ENCODE results near the gene CCDC150. TPM values are rescaled to one million over a fixed set of nuclear protein-coding genes. Genes with fewer than 3 reads are reported as not detected.

The CCDC150 gene
- total and polyA plus RNA-seq, 2 donors (not counting 1 experiment from before 2014, with no cell fraction given): 0.70 to 4.9 TPM

GRCh38 chr2:196618661-196619060, 20.9 kb upstream of the CCDC150 start:
- Mint-ChIP-seq H3K4me3 (no peak overlapping the region), H3K4me1 (no peaks in the 10 kb centered on the region), H3K9me3 (ENCODE audit: insufficient read depth) (peaks cover 3% of the 10 kb centered on the region), H3K27me3 (peaks cover 43% of the 10 kb centered on the region), H3K27ac (no peak overlapping the region)
- POLR2A ChIA-PET: no interaction called here
- H4K20me1 ChIP-seq (ENCODE audit: control insufficient read depth, insufficient read depth, low read length, poor library complexity, severe bottlenecking): no peaks in the 10 kb centered on the region
- CTCF ChIA-PET: no interaction called here
- H3K9me3 ChIP-seq (ENCODE audit: control extremely low read depth in 1 of 3, control insufficient read depth in 2 of 3, insufficient read depth in 1 of 3, low read length in 2 of 3): peaks cover 0 to 1% (median 0%) of the 10 kb centered on the region in 3 donors
- no peaks in the 10 kb centered on the region for H3K36me3 ChIP-seq (replicated peaks in 1 of 2; ENCODE audit: control extremely low read depth in 1 of 2, control insufficient read depth in 1 of 2, extremely low read depth in 1 of 2, insufficient read depth in 2 of 2, low read length in 1 of 2)
- DNase-seq (no peak), ATAC-seq (ENCODE audit: low read depth) (no peak)
- no peak overlapping the region for H3K27ac ChIP-seq (ENCODE audit: low read length in 2 of 2)
- peaks cover 0 to 10% (median 5%) of the 10 kb centered on the region in 4 experiments for H3K27me3 ChIP-seq (replicated peaks in 1 of 4; ENCODE audit: control extremely low read depth in 1 of 4, control insufficient read depth in 3 of 4, insufficient read depth in 4 of 4, low read length in 3 of 4)
- 87% methylated on average over 2 of the region's 4 CpGs for WGBS (ENCODE audit: insufficient coverage)
- H3K4me2 ChIP-seq (replicated peaks; ENCODE audit: low read depth, low read length, poor library complexity, severe bottlenecking): no peak overlapping the region
- no peak for TF ChIP-seq EZH2 (IDR thresholded peaks at IDR 0.05; ENCODE audit: borderline replicate concordance, insufficient read depth, low read depth, low read length, poor library complexity, severe bottlenecking)
- no peak for TF ChIP-seq CTCF (IDR thresholded peaks at IDR 0.05)
- H3K9ac ChIP-seq (ENCODE audit: low read length): no peak overlapping the region
- H3K4me3 ChIP-seq (ENCODE audit: control extremely low read depth in 1 of 5, extremely low read depth in 1 of 5, insufficient read depth in 1 of 5, low read depth in 2 of 5, low read length in 4 of 5): no peak overlapping the region
- H3K4me1 ChIP-seq (ENCODE audit: control insufficient read depth in 2 of 2, insufficient read depth in 2 of 2, low read length in 2 of 2): no peaks in the 10 kb centered on the region
- no peak overlapping the region for H2AFZ ChIP-seq (ENCODE audit: insufficient read depth, low read depth, low read length, poor library complexity, severe bottlenecking)
- H3K79me2 ChIP-seq (ENCODE audit: control insufficient read depth, insufficient read depth, low read length): no peaks in the 10 kb centered on the region
- intact Hi-C loops (cut with micrococcal nuclease): no loop called here

DNA sequence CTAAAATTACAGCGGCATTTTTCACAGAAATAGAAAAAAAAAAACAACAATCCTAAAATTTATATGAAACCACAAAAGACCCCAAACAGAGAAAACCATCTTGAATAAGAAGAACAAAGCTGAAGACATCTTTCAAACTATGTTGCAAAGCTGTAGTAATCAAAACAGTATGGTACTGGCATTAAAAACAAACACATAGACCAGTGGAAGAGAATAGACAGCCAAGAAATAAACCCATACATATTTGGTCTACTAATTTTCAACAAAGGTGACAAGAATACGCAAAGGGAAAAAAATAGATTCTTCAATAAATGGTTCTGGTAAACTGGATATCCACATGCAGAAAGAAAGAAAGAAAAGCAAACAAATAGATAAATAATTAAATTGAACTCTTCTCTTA, 9.0 kb upstream of the CCDC150 start:
- no peaks in the 10 kb centered on the region for H3K4me1 ChIP-seq (ENCODE audit: control insufficient read depth in 2 of 2, insufficient read depth in 2 of 2, low read length in 2 of 2)
- no peaks in the 10 kb centered on the region for H3K79me2 ChIP-seq (ENCODE audit: control insufficient read depth, insufficient read depth, low read length)
- no peaks in the 10 kb centered on the region for H3K4me1 Mint-ChIP-seq
- H3K4me3 ChIP-seq (ENCODE audit: control extremely low read depth in 1 of 5, extremely low read depth in 1 of 5, insufficient read depth in 1 of 5, low read depth in 2 of 5, low read length in 4 of 5): no peak overlapping the region
- intact Hi-C loops (cut with micrococcal nuclease): no loop called here
- peaks cover 7% of the 10 kb centered on the region for H3K9me3 Mint-ChIP-seq (ENCODE audit: insufficient read depth)
- no peak overlapping the region for H3K27ac ChIP-seq (ENCODE audit: low read length in 2 of 2)
- peaks cover 0 to 8% (median 1%) of the 10 kb centered on the region in 4 experiments for H3K27me3 ChIP-seq (replicated peaks in 1 of 4; ENCODE audit: control extremely low read depth in 1 of 4, control insufficient read depth in 3 of 4, insufficient read depth in 4 of 4, low read length in 3 of 4)
- WGBS (ENCODE audit: insufficient coverage): no CpG with 5 or more reads among the region's 2 CpGs
- H2AFZ ChIP-seq (ENCODE audit: insufficient read depth, low read depth, low read length, poor library complexity, severe bottlenecking): no peak overlapping the region
- DNase-seq (no peak), ATAC-seq (ENCODE audit: low read depth) (no peak)
- H3K9me3 ChIP-seq (ENCODE audit: control extremely low read depth in 1 of 3, control insufficient read depth in 2 of 3, insufficient read depth in 1 of 3, low read length in 2 of 3): peaks cover 0 to 4% (median 4%) of the 10 kb centered on the region in 3 donors
- no peak overlapping the region for H3K4me2 ChIP-seq (replicated peaks; ENCODE audit: low read depth, low read length, poor library complexity, severe bottlenecking)
- no peaks in the 10 kb centered on the region for H3K36me3 ChIP-seq (replicated peaks in 1 of 2; ENCODE audit: control extremely low read depth in 1 of 2, control insufficient read depth in 1 of 2, extremely low read depth in 1 of 2, insufficient read depth in 2 of 2, low read length in 1 of 2)
- CTCF ChIA-PET: no interaction called here
- POLR2A ChIA-PET: no interaction called here
- H4K20me1 ChIP-seq (ENCODE audit: control insufficient read depth, insufficient read depth, low read length, poor library complexity, severe bottlenecking): no peaks in the 10 kb centered on the region
- H3K9ac ChIP-seq (ENCODE audit: low read length): no peak overlapping the region
- TF ChIP-seq EZH2 (IDR thresholded peaks at IDR 0.05; ENCODE audit: borderline replicate concordance, insufficient read depth, low read depth, low read length, poor library complexity, severe bottlenecking) (no peak), CTCF (IDR thresholded peaks at IDR 0.05) (no peak)
- H3K4me3 Mint-ChIP-seq: no peak overlapping the region
- no peak overlapping the region for H3K27ac Mint-ChIP-seq
- H3K27me3 Mint-ChIP-seq: peaks cover 39% of the 10 kb centered on the region

Measured in B cell (primary cell).